Measurements from ENCODE around the gene KLHL20.
"Not testable (repeated sequence)": the region's sequence is repeated elsewhere in the genome, so short reads cannot be mapped to it uniquely, and the experiment has no call there.

KLHL20 gene

DNA sequence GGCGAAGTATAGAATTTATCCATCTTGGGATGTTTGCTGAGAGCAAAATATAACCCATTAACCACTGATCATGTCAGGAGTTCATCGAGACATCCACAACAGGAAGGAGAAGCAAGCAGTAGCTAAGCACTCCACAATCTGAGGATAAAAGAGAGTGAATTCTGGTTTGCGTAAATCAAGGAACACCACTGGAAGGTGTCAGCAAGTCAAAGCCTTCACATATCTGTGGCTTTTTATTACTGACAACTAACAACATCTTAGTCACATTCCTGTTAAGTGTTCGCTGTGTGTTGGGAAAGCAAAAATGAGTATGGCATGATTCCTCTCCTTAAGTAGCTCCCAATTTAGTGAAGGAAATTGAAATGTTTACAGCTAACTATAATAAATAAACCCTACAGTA lies 65.2 kb downstream of the KLHL20 start:
- TF ChIP-seq, protein P1, sequence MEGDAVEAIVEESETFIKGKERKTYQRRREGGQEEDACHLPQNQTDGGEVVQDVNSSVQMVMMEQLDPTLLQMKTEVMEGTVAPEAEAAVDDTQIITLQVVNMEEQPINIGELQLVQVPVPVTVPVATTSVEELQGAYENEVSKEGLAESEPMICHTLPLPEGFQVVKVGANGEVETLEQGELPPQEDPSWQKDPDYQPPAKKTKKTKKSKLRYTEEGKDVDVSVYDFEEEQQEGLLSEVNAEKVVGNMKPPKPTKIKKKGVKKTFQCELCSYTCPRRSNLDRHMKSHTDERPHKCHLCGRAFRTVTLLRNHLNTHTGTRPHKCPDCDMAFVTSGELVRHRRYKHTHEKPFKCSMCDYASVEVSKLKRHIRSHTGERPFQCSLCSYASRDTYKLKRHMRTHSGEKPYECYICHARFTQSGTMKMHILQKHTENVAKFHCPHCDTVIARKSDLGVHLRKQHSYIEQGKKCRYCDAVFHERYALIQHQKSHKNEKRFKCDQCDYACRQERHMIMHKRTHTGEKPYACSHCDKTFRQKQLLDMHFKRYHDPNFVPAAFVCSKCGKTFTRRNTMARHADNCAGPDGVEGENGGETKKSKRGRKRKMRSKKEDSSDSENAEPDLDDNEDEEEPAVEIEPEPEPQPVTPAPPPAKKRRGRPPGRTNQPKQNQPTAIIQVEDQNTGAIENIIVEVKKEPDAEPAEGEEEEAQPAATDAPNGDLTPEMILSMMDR (IDR thresholded peaks at IDR 0.05; ENCODE audit: borderline replicate concordance, insufficient read depth, low read depth, low read length): no peak

GRCh38 chr1:173784997-173785396 lies 70.2 kb downstream of the KLHL20 start:
- no peak overlapping the region for H3K4me3 ChIP-seq (ENCODE audit: low read depth, low read length)
- TF ChIP-seq, protein P1 (IDR thresholded peaks at IDR 0.05; ENCODE audit: borderline replicate concordance, insufficient read depth, low read depth, low read length): no peak

More for the DNA sequence above, 65.2 kb downstream of the KLHL20 start:
- no peak overlapping the region for H3K4me3 ChIP-seq (ENCODE audit: low read depth, low read length)

DNA sequence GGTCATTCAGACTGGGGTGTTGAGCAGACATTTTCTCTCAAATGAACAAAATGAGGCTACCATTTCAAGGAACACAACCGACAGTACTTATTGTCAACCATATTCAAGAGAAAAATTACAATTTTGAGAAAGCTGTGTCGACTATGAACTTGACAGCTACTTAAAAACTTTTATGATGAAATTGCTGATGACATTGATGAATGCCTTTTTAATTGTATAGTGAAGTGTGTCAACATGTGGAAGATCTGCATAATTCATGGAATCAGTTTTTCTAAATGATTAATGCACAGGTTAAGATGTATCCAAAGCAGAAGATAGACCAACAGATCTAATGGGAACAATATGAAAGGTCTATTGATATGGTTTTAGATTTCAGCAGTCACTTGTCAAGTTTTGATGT lies 75.1 kb downstream of the KLHL20 start:
- H3K4me3 ChIP-seq (ENCODE audit: low read depth, low read length): no peak overlapping the region
- TF ChIP-seq, protein P1 (IDR thresholded peaks at IDR 0.05; ENCODE audit: borderline replicate concordance, insufficient read depth, low read depth, low read length): no peak

- TF ChIP-seq, protein P1 (IDR thresholded peaks at IDR 0.05; ENCODE audit: borderline replicate concordance, insufficient read depth, low read depth, low read length): no peak
- H3K4me3 ChIP-seq (ENCODE audit: low read depth, low read length): no peak overlapping the region
Measured at GRCh38 chr1:173798078-173798477, 83.3 kb downstream of the KLHL20 start.

- not testable (repeated sequence) for H3K4me3 ChIP-seq (ENCODE audit: low read depth, low read length)
Measured at GRCh38 chr1:173799995-173800394, 85.2 kb downstream of the KLHL20 start.

DNA sequence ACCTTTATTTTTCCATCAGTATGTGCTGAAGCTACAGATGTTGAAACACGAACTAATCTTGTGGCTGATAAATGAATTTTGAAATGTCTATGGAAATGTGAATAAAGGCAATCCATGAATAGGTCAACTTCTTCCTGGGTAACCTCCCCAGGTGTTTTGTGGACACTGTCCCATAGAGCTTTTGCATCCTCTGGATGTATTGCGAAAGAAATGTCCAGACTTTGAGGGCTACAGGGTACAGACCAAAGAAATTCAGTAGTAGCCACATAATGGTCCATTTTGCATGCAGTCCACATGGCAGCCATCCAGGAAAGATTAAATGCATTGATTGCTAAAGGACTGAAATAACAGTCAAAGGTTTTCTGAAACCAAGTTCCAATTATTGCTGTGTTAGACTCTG lies 88.2 kb downstream of the KLHL20 start:
- TF ChIP-seq, protein P1 (IDR thresholded peaks at IDR 0.05; ENCODE audit: borderline replicate concordance, insufficient read depth, low read depth, low read length): no peak
- H3K4me3 ChIP-seq (ENCODE audit: low read depth, low read length): no peak overlapping the region

DNA sequence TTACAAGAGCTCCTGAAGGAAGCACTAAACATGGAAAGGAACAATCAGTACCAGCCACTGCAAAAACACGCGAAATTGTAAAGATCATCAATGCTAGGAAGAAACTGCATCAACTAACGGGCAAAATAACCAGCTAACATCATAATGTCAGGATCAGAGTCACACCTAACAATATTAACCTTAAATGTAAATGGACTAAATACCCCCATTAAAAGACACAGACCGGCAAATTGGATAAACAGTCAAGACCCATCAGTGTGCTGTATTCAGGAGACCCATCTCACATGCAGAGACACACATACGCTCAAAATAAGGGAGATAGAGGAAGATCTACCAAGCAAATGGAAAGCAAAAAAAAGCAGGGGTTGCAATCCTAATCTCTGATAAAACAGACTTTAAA lies 98.9 kb downstream of the KLHL20 start:
- H3K4me3 ChIP-seq (ENCODE audit: low read depth, low read length): not testable (repeated sequence)

GRCh38 chr1:173818459-173818858 lies 103.7 kb downstream of the KLHL20 start:
- TF ChIP-seq, protein P1 (IDR thresholded peaks at IDR 0.05; ENCODE audit: borderline replicate concordance, insufficient read depth, low read depth, low read length): no peak
- no peak overlapping the region for H3K4me3 ChIP-seq (ENCODE audit: low read depth, low read length)
